HG03060 (cell line): ENCODE results near the gene HPD.

ENCODE experiments used
- ATAC-seq: cut with Tn5 transposase; IDR thresholded peaks from one replicate; pipeline ENCODE4 v1.9.1; 2021; ENCODE audit warnings: low read depth, moderate number of reproducible peaks; ENCODE audit not compliant: unreplicated experiment

The HPD gene

GRCh38 chr12:121812320-121812871 is 46.3 kb downstream of the HPD start:
- ATAC-seq, result no peak

- ATAC-seq, result no peak
These were observed 47.0 kb downstream of the HPD start for GRCh38 chr12:121811434-121812319.

GRCh38 chr12:121810833-121811433 is 47.7 kb downstream of the HPD start:
- ATAC-seq, result no peak

GRCh38 chr12:121810234-121810817 is 48.3 kb downstream of the HPD start:
- no peak for ATAC-seq

- ATAC-seq, result no peak
These were observed 48.9 kb downstream of the HPD start for GRCh38 chr12:121809712-121810116.

GRCh38 chr12:121808623-121809022 is 50.0 kb downstream of the HPD start:
- no peak for ATAC-seq

- no peak for ATAC-seq
These were observed 50.9 kb downstream of the HPD start for GRCh38 chr12:121807642-121808347.

- ATAC-seq, result no peak
These were observed 51.9 kb downstream of the HPD start for GRCh38 chr12:121806546-121807423.

GRCh38 chr12:121806009-121806545 is 52.6 kb downstream of the HPD start:
- no peak for ATAC-seq

GRCh38 chr12:121805171-121806008 is 53.3 kb downstream of the HPD start:
- ATAC-seq, result no peak

GRCh38 chr12:121804417-121805111 is 54.1 kb downstream of the HPD start:
- no peak for ATAC-seq

- ATAC-seq, result no peak
These were observed 54.7 kb downstream of the HPD start, which contains the start of gene SETD1B for GRCh38 chr12:121803861-121804416. Gene SETD1B, plus strand, starts transcription at chr12:121804009. Its CDS starts 729 bp downstream, at chr12:121804738.

- ATAC-seq, result peak; percentile 54
These were observed 55.6 kb downstream of the HPD start for GRCh38 chr12:121802843-121803698.

- ATAC-seq, result no peak
These were observed 56.2 kb downstream of the HPD start for GRCh38 chr12:121802485-121802842.

- no peak for ATAC-seq
These were observed 56.8 kb downstream of the HPD start for GRCh38 chr12:121801595-121802484.
